NCI-H2227 (cell line): ENCODE measurements around the gene ARMCX1.
"Not testable (repeated sequence)": the region's sequence is repeated elsewhere in the genome, so short reads cannot be mapped to it uniquely, and the experiment has no call there.

Experiments used
- DNase-seq: peaks from one replicate; lab custom pipeline; 2025; ENCODE audit not compliant: unreplicated experiment; lab: John Stamatoyannopoulos, UW

Gene ARMCX1

GRCh38 chrX:101550362-101550750 is at the start of gene ARMCX1:
ARMCX1 (plus strand) TSS chrX:101550547; CDS start chrX:101552931, 2,384 bp downstream.
- DNase-seq, result peak; percentile 82

- DNase-seq, result not testable (repeated sequence)
These were observed 47.4 kb upstream of the ARMCX1 start for GRCh38 chrX:101502929-101503328.

GRCh38 chrX:101507372-101507771 is 43.0 kb upstream of the ARMCX1 start:
- no peak for DNase-seq

DNA sequence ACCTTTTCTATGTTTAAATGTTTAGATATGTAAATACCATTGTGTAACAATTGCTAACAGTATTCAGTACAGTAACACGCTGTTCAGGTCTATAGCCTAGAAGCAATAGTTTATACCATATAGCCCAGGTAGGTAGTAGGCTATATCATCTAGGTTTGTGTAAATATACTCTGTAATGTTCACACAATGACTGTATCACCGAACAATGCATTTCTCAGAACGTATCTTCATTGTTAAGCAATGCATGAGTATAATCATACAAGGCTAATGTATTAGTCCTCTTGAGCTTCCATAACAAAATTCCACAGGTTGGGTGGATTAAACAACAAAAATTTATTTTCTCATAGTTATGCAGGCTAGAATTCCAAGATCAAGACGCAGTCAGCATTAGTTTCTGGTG is 42.4 kb upstream of the ARMCX1 start:
- DNase-seq, result no peak

DNA sequence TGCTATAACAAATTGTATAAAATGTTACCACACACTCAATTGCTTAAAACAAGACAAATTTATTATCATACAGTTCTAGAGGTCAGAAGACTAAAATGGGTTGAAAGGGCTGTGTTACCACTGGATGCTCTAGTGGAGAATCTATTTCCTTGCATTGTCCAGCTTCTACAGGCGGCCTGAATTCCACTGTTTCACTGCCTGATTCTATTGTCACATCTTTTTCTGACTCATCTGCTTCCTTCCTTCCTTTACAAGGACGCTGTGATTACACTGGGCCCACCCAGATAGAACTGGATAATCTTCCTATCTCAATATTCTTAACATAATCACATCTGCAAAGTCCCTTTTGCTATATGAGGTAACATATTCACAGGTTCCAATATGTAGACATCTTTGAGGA is 19.4 kb upstream of the ARMCX1 start:
- DNase-seq, result no peak

DNA sequence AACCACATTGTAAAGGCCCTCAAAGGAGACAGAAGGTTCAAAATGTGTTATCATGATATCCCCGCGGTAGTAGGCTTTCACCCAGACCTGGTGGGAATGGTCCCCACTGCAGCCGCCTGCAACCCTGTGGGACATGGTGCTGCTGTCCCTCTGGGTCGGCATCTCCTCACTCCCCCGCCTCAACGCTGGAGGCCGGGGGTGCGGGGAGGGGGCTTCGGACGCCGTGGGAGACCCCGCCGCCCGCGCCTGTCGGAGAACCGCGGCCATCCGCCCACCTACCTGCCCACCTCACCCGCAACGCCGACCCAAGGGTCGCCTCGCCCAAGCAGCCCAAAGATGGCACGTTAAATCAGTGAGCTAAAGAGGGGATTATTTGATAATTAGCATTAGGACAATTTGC is 11.2 kb upstream of the ARMCX1 start:
- DNase-seq, result no peak

DNA sequence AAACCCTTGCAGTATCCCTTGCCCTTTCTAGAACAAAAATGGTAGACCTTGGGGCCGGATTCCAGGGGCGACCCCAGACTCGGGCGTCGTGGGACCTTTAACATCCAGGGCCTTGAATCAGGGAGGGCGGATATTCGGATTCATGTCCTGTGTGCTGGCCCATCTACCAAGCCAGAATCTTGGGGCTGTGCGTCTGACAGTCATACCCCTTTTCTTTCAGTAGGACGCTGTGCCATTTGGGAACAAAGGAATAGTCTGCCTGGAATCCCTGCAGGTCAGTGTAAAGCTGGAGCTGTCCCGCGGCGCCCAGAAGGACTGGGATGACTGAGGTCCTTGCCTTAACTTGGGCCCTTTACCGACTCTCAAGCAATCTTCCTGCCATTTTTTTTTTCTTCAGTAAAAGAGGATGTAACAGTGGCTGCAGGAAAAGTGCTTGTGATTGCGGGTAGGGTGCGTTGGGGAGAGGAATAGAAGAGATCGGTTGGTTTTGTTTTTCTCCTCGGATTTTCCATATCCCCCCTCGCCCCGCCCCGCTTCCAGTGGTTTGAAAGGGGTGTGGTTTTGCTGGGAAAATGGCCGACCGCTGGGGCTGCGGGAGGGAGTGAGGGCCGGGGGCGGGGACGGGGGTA is 518 bp downstream of the ARMCX1 start:
- DNase-seq, result peak; percentile 64

- no peak for DNase-seq
These were observed 1.0 kb downstream of the ARMCX1 start for GRCh38 chrX:101551380-101551767.

GRCh38 chrX:101552714-101553113 is 2.4 kb downstream of the ARMCX1 start:
- DNase-seq, result no peak

- DNase-seq, result no peak
These were observed 14.3 kb downstream of the ARMCX1 start for GRCh38 chrX:101564651-101565050.

DNA sequence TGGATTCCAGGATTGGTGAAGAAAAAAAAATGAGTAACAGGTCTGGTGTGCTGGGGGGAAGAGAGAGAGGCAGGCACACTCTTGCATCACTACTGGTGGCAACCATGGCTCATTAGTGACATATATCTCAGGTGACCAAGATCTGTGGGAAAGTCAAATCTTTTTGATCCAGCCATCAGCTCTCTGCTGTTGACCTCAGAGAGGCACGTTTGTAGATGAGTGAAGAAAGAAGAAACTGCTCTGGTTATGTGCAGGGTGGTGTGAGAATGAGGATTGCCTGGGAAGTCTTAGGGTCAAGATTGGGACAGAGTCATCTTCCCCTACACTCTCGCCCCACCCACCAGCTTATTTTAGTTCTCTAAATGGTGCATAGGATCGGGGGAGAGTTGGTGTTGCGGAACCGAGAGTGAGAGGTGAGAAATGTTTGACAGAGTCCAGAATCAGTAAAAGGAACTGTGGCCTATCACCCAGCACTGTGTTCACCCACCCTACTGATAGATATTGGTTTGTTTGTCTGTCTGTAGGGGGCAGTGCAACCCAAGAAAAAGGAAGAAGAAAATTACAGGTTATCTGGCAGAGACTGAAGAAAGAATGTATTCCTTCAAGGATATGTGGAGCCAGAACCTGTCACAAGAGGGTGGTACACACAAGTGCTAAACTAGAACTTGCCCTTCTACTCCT is 45.5 kb downstream of the ARMCX1 start:
- DNase-seq, result peak; percentile 84

GRCh38 chrX:101599592-101599991 is 49.2 kb downstream of the ARMCX1 start:
- not testable (repeated sequence) for DNase-seq

GRCh38 chrX:101602077-101602476 is 51.7 kb downstream of the ARMCX1 start:
- no peak for DNase-seq
